Heart left ventricle (tissue), 13 donors: ENCODE results near the gene PRSS57.

ENCODE experiments used
- POLR2A ChIP-seq, 2 donors: fragments of 450-650 bp; IDR thresholded peaks; one replicate each; pipeline ENCODE4 v1.6.1; 2017; ENCODE audit warnings: antibody characterized with exemption in 2 of 2, mild to moderate bottlenecking in 2 of 2, moderate library complexity in 2 of 2
- TF ChIP-seq, protein P1 (sequence below), 12 donors: fragments of 200-600 bp; sonication (generic) in 4 of 12; IDR thresholded peaks; one replicate each; pipeline versions ENCODE4 v1.5.0 to v1.8.0; 2018 to 2022; ENCODE audit warnings: antibody characterized with exemption in 12 of 12, mild to moderate bottlenecking in 5 of 12
- donor health status: ischemic (EF 13 %, LVEDD 7.1; RV severe dilation, severe dysfunction).
- donor health status: DM: no; HTN: yes; CAD: no.
- donor health status: DM: no; HTN: no; CAD: no.
- donor health status: ischemic (EF 25% LVEDD 6.9; RV normal size, moderate dysfunction).
- donor health status: ischemic (EF 25% LVEDD 5.7; RV mildly dilated, moderate dysfunction).
- donor health status: ischemic (EF 35%, LVEDD 5.7; RV mildly dilated, moderate dysfunction).
- donor health status: nonischemic (EF 11% LVEDD 7.7; RV severe dilation, severe dysfunction).
- donor health status: DM: yes; HTN: yes; CAD: no.
- donor health status: PGD.
- donor health status: ischemic (EF 29% LVEDD 5.4; RV normal size, mild dysfunction).
- donor health status: nonischemic (EF 23%, LVEDD 6.1; RV moderate dilation, normal function).

DNA sequence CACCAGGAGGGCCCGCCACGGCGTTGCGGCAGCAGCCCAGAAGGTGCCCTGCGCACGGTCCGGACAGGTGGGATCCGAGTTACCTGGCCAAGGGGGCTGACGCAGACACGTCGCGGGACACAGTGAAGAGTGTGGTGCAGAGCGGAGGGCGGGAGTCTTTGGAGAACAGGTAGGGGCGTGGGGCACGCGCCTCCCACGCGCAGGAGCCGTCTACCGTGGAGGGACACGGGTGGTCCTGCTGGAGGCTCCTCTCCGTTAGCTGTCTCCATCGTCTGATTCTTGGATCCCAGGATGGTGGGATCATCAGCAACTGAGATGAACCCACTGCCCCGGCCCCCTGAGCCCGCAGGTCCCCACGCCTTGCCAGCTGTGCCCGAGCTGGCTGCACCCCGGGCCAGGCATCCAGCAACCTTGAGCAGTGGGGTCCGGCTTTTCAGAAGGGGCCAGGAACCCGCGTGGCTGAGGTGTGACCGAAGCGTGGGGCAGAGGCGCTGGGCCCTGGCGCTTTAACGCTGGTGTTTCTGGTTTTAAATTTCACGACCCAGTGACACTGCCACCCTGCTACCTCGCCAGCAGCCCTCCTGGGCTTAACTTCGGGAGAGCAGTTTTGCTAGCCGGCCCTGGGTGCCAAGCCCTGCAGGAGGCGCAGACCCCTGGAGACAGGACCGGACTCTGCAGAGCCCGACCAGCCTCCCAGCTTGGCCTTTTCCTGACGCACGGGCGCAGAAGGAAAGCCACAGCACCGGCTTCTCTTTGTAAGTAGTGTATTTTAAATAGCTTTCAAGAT lies 48.3 kb downstream of the PRSS57 start:
- TF ChIP-seq, protein P1, sequence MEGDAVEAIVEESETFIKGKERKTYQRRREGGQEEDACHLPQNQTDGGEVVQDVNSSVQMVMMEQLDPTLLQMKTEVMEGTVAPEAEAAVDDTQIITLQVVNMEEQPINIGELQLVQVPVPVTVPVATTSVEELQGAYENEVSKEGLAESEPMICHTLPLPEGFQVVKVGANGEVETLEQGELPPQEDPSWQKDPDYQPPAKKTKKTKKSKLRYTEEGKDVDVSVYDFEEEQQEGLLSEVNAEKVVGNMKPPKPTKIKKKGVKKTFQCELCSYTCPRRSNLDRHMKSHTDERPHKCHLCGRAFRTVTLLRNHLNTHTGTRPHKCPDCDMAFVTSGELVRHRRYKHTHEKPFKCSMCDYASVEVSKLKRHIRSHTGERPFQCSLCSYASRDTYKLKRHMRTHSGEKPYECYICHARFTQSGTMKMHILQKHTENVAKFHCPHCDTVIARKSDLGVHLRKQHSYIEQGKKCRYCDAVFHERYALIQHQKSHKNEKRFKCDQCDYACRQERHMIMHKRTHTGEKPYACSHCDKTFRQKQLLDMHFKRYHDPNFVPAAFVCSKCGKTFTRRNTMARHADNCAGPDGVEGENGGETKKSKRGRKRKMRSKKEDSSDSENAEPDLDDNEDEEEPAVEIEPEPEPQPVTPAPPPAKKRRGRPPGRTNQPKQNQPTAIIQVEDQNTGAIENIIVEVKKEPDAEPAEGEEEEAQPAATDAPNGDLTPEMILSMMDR (IDR thresholded peaks at IDR 0.05) = no peak
- TF ChIP-seq POLR2A (IDR thresholded peaks at IDR 0.05) = no peak
